ENCODE data around the gene GALM.
"Not testable (repeated sequence)": the region's sequence is repeated elsewhere in the genome, so short reads cannot be mapped to it uniquely, and the experiment has no call there.

GALM gene

GRCh38 chr2:38683766-38684165 is 17.9 kb downstream of the GALM start:
- no peak for DNase-seq

DNA sequence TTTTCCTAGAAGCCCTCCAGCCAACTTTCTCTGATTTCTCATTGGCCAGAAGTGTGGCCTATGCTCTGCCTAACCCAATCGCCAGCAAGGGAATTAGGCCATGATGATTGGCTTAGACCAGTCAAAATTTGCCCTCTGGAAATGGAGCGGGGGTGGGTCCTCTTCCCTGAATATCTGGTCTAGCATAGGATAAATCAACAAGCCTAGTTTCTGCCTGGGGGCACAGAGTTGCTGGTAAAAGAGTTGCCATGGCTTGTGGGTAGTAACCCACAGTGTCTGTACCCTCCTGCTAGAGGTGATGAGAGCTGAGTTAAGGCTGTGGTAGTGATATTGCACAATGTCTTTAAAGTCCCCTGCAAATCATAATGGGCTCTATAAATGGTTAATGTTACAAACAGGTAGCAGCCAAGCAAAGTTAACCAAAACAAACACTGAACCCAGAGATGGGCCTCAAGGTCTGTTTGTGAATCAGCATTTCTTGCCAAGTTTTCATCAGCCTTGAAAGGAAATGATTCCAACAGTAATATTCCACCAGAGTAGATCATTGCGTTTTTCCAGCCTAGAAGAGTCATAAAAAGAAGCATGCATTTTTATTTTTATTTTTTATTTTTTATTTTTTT is 19.3 kb downstream of the GALM start:
- no peak for DNase-seq

GRCh38 chr2:38690499-38691420 is 24.8 kb downstream of the GALM start:
- DNase-seq: no peak

- DNase-seq: no peak
Observed at GRCh38 chr2:38691994-38692393, 26.1 kb downstream of the GALM start.

- no peak for DNase-seq
Observed at GRCh38 chr2:38692636-38693318, 26.9 kb downstream of the GALM start.

DNA sequence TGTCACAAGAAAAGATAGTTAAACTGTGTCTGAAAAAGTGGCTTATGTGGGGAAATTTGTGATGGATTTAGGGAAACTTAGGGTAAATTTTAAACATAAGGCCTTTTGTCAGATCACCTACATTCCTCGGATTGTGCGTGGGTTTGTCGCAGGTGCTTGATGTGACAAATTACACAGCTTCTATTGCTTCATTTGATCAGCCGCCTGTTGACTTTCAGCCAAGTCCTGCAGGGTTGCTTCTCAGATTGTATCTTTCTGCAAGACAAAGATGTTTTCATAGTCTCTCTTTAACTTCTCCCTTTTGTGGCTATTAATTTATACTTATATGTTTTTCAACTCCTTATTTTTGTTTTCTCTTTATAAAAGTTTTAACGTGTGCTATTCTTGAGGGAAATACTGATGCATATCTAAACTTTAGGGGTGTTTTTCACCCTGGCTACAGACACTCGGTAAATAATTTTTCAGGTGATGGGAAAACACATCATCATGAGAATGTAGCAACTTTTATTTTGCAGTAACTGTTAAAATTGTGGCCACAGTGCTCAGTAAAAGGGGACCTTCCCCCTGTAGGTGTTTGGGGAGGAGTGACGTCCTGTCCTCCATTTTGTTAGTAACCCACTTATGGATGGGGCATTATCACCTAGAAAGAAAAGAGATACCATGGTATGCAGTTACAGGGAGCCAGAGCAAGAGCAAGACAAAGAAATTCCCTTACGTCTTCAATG is 31.4 kb downstream of the GALM start:
- no peak for DNase-seq

DNA sequence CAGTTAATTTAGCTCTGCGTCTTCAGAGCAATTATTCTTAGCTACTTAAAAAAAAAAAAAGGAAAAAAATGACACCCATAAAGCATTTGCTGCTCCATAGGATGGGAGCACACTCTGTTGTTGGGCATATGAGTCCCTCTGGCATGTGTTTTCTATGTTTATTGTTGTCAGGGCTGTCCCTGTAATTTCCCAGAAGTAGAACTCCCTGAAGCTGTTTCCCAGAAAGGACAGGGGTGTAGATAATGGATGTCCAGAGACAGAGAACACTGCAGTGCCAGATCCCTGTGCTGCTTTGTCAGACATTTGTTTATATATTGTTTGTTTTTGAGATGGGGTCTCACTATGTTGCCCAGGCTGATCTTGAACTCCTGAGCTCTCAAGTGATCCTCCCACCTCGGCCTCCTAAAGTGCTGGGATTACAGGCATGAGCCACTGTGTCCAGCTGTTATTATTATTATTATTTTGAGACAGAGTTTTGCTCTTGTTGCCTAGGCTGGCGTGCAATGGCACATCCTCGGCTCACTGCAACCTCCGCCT is 32.6 kb downstream of the GALM start:
- no peak for DNase-seq

- no peak for DNase-seq
Observed at GRCh38 chr2:38700113-38700785, 34.3 kb downstream of the GALM start.

GRCh38 chr2:38700881-38701458 is 35.1 kb downstream of the GALM start:
- no peak for DNase-seq

- no peak for DNase-seq
Observed at GRCh38 chr2:38701542-38701941, 35.6 kb downstream of the GALM start.

- no peak for DNase-seq
Observed at GRCh38 chr2:38702413-38702812, 36.5 kb downstream of the GALM start.

DNA sequence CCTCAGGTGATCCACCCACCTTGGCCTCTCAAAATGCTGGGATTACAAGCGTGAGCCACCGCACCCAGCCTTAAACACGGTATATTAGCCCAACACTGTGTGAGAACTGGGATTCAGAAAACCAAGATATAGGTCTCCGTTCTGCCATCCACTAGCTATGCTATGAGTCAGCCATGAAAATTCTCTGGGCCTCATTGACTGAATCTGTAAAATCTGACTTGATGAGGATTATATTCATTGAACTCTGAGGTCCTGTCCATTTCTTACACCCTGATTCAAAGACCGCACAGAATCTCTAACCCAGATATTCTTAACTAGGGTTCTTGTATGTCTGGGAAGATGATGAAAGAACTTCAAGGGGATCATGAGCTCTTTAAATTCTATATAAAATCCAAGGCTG is 37.4 kb downstream of the GALM start:
- DNase-seq: not testable (repeated sequence)

- DNase-seq: no peak
Observed at GRCh38 chr2:38704664-38705063, 38.8 kb downstream of the GALM start.

- no peak for DNase-seq
Observed at GRCh38 chr2:38706846-38707345, 41.0 kb downstream of the GALM start.

- DNase-seq: not testable (repeated sequence)
Observed at GRCh38 chr2:38708491-38708890, 42.6 kb downstream of the GALM start.

GRCh38 chr2:38708900-38709566 is 43.1 kb downstream of the GALM start:
- no peak for DNase-seq

DNA sequence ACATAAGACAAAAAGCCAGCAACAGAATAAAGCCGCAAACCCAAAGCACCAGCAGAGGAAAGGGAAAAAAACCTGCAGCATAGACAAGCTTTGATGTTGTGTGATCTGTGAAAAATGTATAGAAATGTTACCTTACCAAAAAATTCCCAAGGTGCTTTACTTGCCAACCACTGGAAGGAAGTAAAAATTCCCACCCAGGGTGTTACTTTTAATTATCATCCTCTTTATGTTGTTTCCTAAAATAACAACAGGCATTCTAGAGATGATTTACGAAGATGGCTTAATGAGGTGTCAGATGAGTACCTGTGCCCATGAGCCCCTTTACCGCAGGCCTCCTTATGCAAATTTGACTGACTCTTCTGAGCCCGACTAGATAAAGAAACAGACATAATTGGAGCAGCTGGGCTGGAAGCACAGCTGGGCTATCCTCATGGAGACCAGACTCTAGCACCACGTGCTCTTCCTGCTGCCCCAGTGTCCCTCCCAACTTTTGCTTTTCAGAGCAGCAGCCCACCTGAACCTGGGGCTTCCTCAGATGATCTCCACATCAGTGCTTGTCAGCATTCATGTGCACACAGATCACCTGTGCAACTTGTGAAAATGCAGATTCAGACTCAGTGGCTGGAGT is 43.8 kb downstream of the GALM start:
- no peak for DNase-seq

GRCh38 chr2:38711558-38711957 is 45.6 kb downstream of the GALM start:
- DNase-seq: no peak

DNA sequence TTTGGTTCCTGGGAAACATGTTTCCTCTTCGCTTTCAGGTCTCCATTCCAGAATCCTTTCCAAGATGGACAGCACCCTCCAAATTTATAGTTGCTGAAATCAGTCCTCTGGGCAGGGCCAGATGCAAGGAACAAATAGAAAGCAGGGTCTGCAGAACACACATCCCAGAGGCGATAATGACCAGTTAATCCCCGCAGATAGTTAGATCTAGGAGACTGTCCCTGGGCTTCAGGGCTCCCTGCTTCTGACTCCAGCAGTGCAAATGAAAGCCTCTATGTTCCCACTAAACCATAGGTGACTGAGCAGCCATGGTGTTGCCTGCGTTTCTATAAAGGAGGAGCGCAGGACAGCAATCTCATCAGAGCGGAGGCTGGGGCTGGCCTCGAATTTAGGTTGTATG is 46.5 kb downstream of the GALM start:
- DNase-seq: no peak

GRCh38 chr2:38712871-38713270 is 47.0 kb downstream of the GALM start:
- DNase-seq: no peak

GRCh38 chr2:38713338-38713737 is 47.4 kb downstream of the GALM start:
- DNase-seq: no peak

Data from DMS153 (cell line).